ENCODE data around the gene TFAP2B.

- TF ChIP-seq, protein P1, sequence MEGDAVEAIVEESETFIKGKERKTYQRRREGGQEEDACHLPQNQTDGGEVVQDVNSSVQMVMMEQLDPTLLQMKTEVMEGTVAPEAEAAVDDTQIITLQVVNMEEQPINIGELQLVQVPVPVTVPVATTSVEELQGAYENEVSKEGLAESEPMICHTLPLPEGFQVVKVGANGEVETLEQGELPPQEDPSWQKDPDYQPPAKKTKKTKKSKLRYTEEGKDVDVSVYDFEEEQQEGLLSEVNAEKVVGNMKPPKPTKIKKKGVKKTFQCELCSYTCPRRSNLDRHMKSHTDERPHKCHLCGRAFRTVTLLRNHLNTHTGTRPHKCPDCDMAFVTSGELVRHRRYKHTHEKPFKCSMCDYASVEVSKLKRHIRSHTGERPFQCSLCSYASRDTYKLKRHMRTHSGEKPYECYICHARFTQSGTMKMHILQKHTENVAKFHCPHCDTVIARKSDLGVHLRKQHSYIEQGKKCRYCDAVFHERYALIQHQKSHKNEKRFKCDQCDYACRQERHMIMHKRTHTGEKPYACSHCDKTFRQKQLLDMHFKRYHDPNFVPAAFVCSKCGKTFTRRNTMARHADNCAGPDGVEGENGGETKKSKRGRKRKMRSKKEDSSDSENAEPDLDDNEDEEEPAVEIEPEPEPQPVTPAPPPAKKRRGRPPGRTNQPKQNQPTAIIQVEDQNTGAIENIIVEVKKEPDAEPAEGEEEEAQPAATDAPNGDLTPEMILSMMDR (IDR thresholded peaks at IDR 0.05; ENCODE audit: low read depth, low read length), result no peak
- TF ChIP-seq POLR2A (IDR thresholded peaks at IDR 0.05; ENCODE audit: extremely low read depth, insufficient read length) (no peak), MYC (IDR thresholded peaks at IDR 0.05; ENCODE audit: low read depth, low read length) (no peak)
- TF ChIP-seq, protein P2, sequence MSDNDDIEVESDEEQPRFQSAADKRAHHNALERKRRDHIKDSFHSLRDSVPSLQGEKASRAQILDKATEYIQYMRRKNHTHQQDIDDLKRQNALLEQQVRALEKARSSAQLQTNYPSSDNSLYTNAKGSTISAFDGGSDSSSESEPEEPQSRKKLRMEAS (IDR thresholded peaks at IDR 0.05; ENCODE audit: low read depth, low read length), result no peak
Measured at GRCh38 chr6:50822078-50822476, 3.4 kb downstream of the TFAP2B start.
